Activated CD4-positive, alpha-beta memory T cell treated with anti-CD3 and anti-CD28 coated beads, Interleukin-2, amount 10 ng/mL, durations not matched to agents 7 days and 5 days (primary cell): ENCODE results near the gene TNS4. TPM values are rescaled to one million over a fixed set of nuclear protein-coding genes. Genes with fewer than 3 reads are reported as not detected.

Experiments
- CTCF ChIA-PET: fragments of 350-600 bp; sonication (Branson Sonifier 250); formaldehyde crosslinking; loops from one replicate; lab custom pipeline; 2021; ENCODE audit warnings: antibody characterized with exemption, inconsistent platforms; lab: Charles Lee
- POLR2A ChIA-PET: fragments of 350-600 bp; sonication (Branson Sonifier 250); formaldehyde crosslinking; loops from one replicate; lab custom pipeline; 2021; ENCODE audit warnings: antibody characterized with exemption; lab: Charles Lee
- DNase-seq: peaks from one replicate; pipeline ENCODE4 v3.0.0-alpha.2; 2020
- H3K27ac Mint-ChIP-seq: one replicate; pipeline ENCODE4 v1.8.0; 2021; ENCODE audit warnings: mild to moderate bottlenecking, mixed read lengths
- H3K27me3 Mint-ChIP-seq: one replicate; pipeline ENCODE4 v1.8.0; 2021; ENCODE audit warnings: mixed read lengths
- H3K36me3 Mint-ChIP-seq: one replicate; pipeline ENCODE4 v1.8.0; 2021; ENCODE audit warnings: low read depth, mixed read lengths
- H3K4me1 Mint-ChIP-seq: one replicate; pipeline ENCODE4 v1.8.0; 2021; ENCODE audit warnings: mixed read lengths
- H3K4me3 Mint-ChIP-seq: one replicate; pipeline ENCODE4 v1.8.0; 2021; ENCODE audit warnings: mild to moderate bottlenecking, mixed read lengths
- H3K9me3 Mint-ChIP-seq: one replicate; pipeline ENCODE4 v1.8.0; 2021; ENCODE audit warnings: mixed read lengths
- total RNA-seq, 2 experiments: library from RNA; stranded (reverse); gene quantifications; one replicate each; pipeline ENCODE4 v1.2.3, GENCODE V29; 2021

TNS4 gene
- total RNA-seq, 2 experiments from 2014 or later: 9.5 to 12.7 TPM

DNA sequence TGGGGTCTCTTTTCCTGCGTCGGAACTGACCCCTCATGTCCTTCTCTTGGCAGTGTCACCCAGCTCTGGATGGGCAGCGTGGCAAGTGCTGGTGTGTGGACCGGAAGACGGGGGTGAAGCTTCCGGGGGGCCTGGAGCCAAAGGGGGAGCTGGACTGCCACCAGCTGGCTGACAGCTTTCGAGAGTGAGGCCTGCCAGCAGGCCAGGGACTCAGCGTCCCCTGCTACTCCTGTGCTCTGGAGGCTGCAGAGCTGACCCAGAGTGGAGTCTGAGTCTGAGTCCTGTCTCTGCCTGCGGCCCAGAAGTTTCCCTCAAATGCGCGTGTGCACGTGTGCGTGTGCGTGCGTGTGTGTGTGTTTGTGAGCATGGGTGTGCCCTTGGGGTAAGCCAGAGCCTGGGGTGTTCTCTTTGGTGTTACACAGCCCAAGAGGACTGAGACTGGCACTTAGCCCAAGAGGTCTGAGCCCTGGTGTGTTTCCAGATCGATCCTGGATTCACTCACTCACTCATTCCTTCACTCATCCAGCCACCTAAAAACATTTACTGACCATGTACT, 44.9 kb downstream of the TNS4 start:
- Mint-ChIP-seq H3K36me3 (peaks cover 32% of the 10 kb centered on the region), H3K27me3 (peaks cover 4% of the 10 kb centered on the region), H3K4me3 (no peak overlapping the region), H3K27ac (no peak overlapping the region), H3K9me3 (no peaks in the 10 kb centered on the region), H3K4me1 (no peaks in the 10 kb centered on the region)
- no peak for DNase-seq
- ChIA-PET CTCF (interaction anchor here (0.8 to 1.9 kb wide), 2 partner anchors 9 to 14 kb away, joined by 3 to 8 read pairs; partner anchors contain the start of gene IGFBP4), POLR2A (interaction anchor here (1.1 to 2.4 kb wide), 4 partner anchors 9 to 39 kb away, joined by 3 to 9 read pairs (median 4); partner anchors contain the start of gene TOP2A)

GRCh38 chr17:40454613-40454995, 46.8 kb downstream of the TNS4 start:
- H3K27ac Mint-ChIP-seq: no peak overlapping the region
- peaks cover 32% of the 10 kb centered on the region for H3K36me3 Mint-ChIP-seq
- H3K9me3 Mint-ChIP-seq: no peaks in the 10 kb centered on the region
- POLR2A ChIA-PET: interaction anchor here (1.4 to 2.4 kb wide), 2 partner anchors 10 to 36 kb away, joined by 3 to 9 read pairs; no protein-coding TSS in a partner anchor
- no peak for DNase-seq
- H3K4me1 Mint-ChIP-seq: peaks cover 4% of the 10 kb centered on the region
- H3K27me3 Mint-ChIP-seq: peaks cover 4% of the 10 kb centered on the region
- CTCF ChIA-PET: interaction anchor here (0.6 to 1.9 kb wide), 5 partner anchors 11 to 105 kb away, joined by 3 to 8 read pairs (median 4); partner anchors contain the start of gene IGFBP4
- H3K4me3 Mint-ChIP-seq: no peak overlapping the region

- Mint-ChIP-seq H3K27me3 (peaks cover 4% of the 10 kb centered on the region), H3K9me3 (no peaks in the 10 kb centered on the region), H3K4me1 (peaks cover 4% of the 10 kb centered on the region), H3K36me3 (peaks cover 31% of the 10 kb centered on the region), H3K27ac (no peak overlapping the region), H3K4me3 (no peak overlapping the region)
- no peak for DNase-seq
- CTCF ChIA-PET: interaction anchor here (0.8 to 1.9 kb wide), 3 partner anchors 11 to 104 kb away, joined by 3 to 8 read pairs (median 5); partner anchors contain the start of gene IGFBP4
- POLR2A ChIA-PET: interaction anchor here (1.4 to 2.4 kb wide), 2 partner anchors 10 to 37 kb away, joined by 3 to 9 read pairs; no protein-coding TSS in a partner anchor
These were observed 47.4 kb downstream of the TNS4 start for GRCh38 chr17:40453881-40454612.

GRCh38 chr17:40452921-40453378, 48.5 kb downstream of the TNS4 start:
- ChIA-PET CTCF (interaction anchor here (0.8 kb wide), 1 partner anchor 105 kb away, joined by 3 read pairs; no protein-coding TSS in a partner anchor), POLR2A (no interaction called here)
- Mint-ChIP-seq H3K36me3 (peaks cover 33% of the 10 kb centered on the region), H3K27me3 (peaks cover 4% of the 10 kb centered on the region), H3K27ac (no peak overlapping the region), H3K4me3 (no peak overlapping the region), H3K4me1 (peaks cover 14% of the 10 kb centered on the region), H3K9me3 (no peaks in the 10 kb centered on the region)
- no peak for DNase-seq

DNA sequence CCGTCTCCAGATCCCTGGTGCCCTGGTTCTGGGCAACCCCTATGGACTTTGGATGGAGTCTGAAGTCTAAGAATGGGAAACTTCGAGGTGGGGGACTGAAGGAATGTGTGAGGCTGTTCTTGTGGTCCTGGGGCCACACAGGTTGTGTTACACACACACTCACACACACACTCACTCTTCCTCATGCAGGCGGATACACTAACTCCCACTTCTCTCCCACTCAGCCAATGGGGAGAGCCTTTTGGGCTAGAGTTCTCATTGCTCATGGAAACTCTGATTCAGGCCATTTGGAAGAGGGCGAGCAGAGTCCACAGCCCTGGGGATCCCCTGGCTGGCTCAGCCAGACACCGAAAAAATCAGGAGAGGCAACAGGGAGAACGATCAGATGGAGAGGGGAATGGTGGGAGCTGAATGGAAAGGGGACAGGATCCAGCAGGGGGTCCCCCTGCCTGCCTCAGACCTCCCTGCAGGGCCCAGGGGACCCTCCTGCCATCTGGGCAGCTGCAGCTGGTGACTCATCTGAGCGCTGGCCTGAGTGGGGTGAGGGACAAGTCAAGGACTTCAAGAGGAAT, 49.1 kb downstream of the TNS4 start:
- DNase-seq: no peak
- Mint-ChIP-seq H3K9me3 (no peaks in the 10 kb centered on the region), H3K27me3 (peaks cover 7% of the 10 kb centered on the region), H3K27ac (no peak overlapping the region), H3K36me3 (peaks cover 36% of the 10 kb centered on the region), H3K4me3 (no peak overlapping the region), H3K4me1 (peaks cover 20% of the 10 kb centered on the region)
- CTCF ChIA-PET: interaction anchor here (0.6 to 12.7 kb wide), 3 partner anchors 8 to 81 kb away, joined by 3 to 129 read pairs (median 3); no protein-coding TSS in a partner anchor
- POLR2A ChIA-PET: no interaction called here

GRCh38 chr17:40451420-40451819, 50.0 kb downstream of the TNS4 start:
- Mint-ChIP-seq H3K27me3 (peaks cover 7% of the 10 kb centered on the region), H3K4me3 (no peak overlapping the region), H3K4me1 (peaks cover 28% of the 10 kb centered on the region), H3K27ac (no peak overlapping the region), H3K36me3 (peaks cover 29% of the 10 kb centered on the region), H3K9me3 (no peaks in the 10 kb centered on the region)
- no peak for DNase-seq
- POLR2A ChIA-PET: interaction anchor here (0.8 kb wide), 1 partner anchor 65 kb away, joined by 3 read pairs; no protein-coding TSS in a partner anchor
- CTCF ChIA-PET: interaction anchor here (0.6 to 12.7 kb wide), 3 partner anchors 9 to 1514 kb away, joined by 3 to 129 read pairs (median 6); no protein-coding TSS in a partner anchor

- peak; percentile 43 for DNase-seq
- H3K9me3 Mint-ChIP-seq: no peaks in the 10 kb centered on the region
- ChIA-PET CTCF (interaction anchor here (0.5 to 12.7 kb wide), 7 partner anchors 12 to 207 kb away, joined by 3 to 129 read pairs (median 4); partner anchors contain the start of gene TOP2A), POLR2A (interaction anchor here (1.0 kb wide), 1 partner anchor 83 kb away, joined by 4 read pairs; no protein-coding TSS in a partner anchor)
- H3K27me3 Mint-ChIP-seq: peaks cover 3% of the 10 kb centered on the region
- H3K36me3 Mint-ChIP-seq: peaks cover 23% of the 10 kb centered on the region
- H3K4me3 Mint-ChIP-seq: no peak overlapping the region
- H3K4me1 Mint-ChIP-seq: peaks cover 35% of the 10 kb centered on the region
- H3K27ac Mint-ChIP-seq: no peak overlapping the region
These were observed 51.2 kb downstream of the TNS4 start for GRCh38 chr17:40450175-40450574.

- peaks cover 48% of the 10 kb centered on the region for H3K4me1 Mint-ChIP-seq
- DNase-seq: no peak
- H3K27me3 Mint-ChIP-seq: peaks cover 9% of the 10 kb centered on the region
- H3K36me3 Mint-ChIP-seq: peaks cover 22% of the 10 kb centered on the region
- H3K9me3 Mint-ChIP-seq: no peaks in the 10 kb centered on the region
- H3K27ac Mint-ChIP-seq: no peak overlapping the region
- H3K4me3 Mint-ChIP-seq: no peak overlapping the region
- ChIA-PET CTCF (interaction anchor here (0.8 to 12.7 kb wide), 5 partner anchors 27 to 86 kb away, joined by 3 to 129 read pairs (median 4); no protein-coding TSS in a partner anchor), POLR2A (interaction anchor here (1.1 kb wide), 1 partner anchor 42 kb away, joined by 3 read pairs; no protein-coding TSS in a partner anchor)
These were observed 52.7 kb downstream of the TNS4 start for GRCh38 chr17:40448639-40449261.

DNA sequence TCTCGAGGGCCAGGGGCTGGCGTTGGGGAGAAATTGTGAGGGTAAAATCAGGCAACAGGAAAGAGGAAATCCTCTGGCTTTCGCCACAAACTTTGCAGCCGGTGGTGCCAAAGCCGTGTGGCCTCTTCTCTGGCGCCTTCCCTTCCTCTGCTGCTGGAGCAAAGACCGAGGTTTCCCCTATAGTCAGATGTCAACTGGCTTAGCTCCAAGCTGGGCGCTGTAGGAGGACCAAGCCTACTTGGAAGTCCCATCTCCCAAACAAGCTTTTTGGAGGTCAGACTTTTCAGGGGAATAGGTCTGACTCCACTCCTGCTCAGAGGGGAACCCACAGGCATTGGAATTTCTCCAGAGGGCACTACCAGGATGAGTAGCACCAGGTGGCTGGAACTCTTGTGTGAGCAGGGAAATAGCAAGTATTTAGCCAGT, 53.2 kb downstream of the TNS4 start:
- POLR2A ChIA-PET: interaction anchor here (0.8 to 1.6 kb wide), 7 partner anchors 11 to 199 kb away, joined by 3 to 8 read pairs (median 4); partner anchors contain the start of gene TOP2A
- Mint-ChIP-seq H3K27me3 (peaks cover 9% of the 10 kb centered on the region), H3K9me3 (no peaks in the 10 kb centered on the region), H3K4me3 (no peak overlapping the region), H3K4me1 (peaks cover 48% of the 10 kb centered on the region), H3K36me3 (peaks cover 17% of the 10 kb centered on the region), H3K27ac (no peak overlapping the region)
- DNase-seq: no peak
- CTCF ChIA-PET: interaction anchor here (0.9 to 12.7 kb wide), 5 partner anchors 16 to 85 kb away, joined by 3 to 129 read pairs (median 3); no protein-coding TSS in a partner anchor

DNA sequence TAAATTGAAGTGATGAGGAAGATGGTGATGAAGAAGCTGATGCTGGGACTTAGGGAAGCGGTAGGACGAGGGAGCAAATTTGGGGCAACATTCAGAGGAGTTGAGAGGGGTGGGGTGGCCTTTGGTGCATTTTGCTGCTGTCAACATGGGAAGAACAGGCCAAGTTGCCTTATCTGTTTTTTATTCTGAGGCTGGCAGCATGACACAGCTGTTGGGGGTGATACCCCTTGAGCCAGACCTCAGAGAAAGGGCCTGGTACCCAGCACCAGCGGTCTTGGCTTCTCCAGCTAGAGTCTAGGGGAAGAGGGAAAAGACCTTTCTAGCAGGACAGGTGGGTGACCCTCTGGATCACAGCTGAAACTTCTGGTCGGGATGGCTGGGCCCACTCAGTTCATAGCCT, 53.6 kb downstream of the TNS4 start:
- Mint-ChIP-seq H3K4me1 (peaks cover 48% of the 10 kb centered on the region), H3K9me3 (no peaks in the 10 kb centered on the region), H3K27me3 (peaks cover 9% of the 10 kb centered on the region), H3K4me3 (no peak overlapping the region), H3K27ac (no peak overlapping the region), H3K36me3 (peaks cover 17% of the 10 kb centered on the region)
- ChIA-PET POLR2A (interaction anchor here (0.8 to 1.6 kb wide), 8 partner anchors 12 to 199 kb away, joined by 3 to 8 read pairs (median 4); partner anchors contain the start of gene TOP2A), CTCF (interaction anchor here (0.7 to 12.7 kb wide), 11 partner anchors 8 to 159 kb away, joined by 3 to 129 read pairs (median 3); no protein-coding TSS in a partner anchor)
- DNase-seq: no peak

GRCh38 chr17:40447148-40447644, 54.2 kb downstream of the TNS4 start:
- Mint-ChIP-seq H3K27me3 (peaks cover 14% of the 10 kb centered on the region), H3K4me1 (peaks cover 52% of the 10 kb centered on the region), H3K36me3 (peaks cover 14% of the 10 kb centered on the region), H3K9me3 (no peaks in the 10 kb centered on the region), H3K27ac (no peak overlapping the region), H3K4me3 (no peak overlapping the region)
- ChIA-PET POLR2A (interaction anchor here (0.8 to 1.6 kb wide), 7 partner anchors 12 to 200 kb away, joined by 3 to 8 read pairs (median 4); partner anchors contain the start of gene TOP2A), CTCF (interaction anchor here (0.7 to 12.7 kb wide), 10 partner anchors 9 to 159 kb away, joined by 3 to 129 read pairs (median 4); no protein-coding TSS in a partner anchor)
- DNase-seq: no peak
